Fibroblast of lung (primary cell): ENCODE results near the gene TFF1.

ENCODE experiments used
- EZH2 ChIP-seq: IDR thresholded peaks from 2 replicates; pipeline ENCODE4 v1.5.1; 2012; ENCODE audit warnings: low read length, control low read depth, mild to moderate bottlenecking; ENCODE audit errors: missing control alignments
- TF ChIP-seq, protein P1 (sequence below), 2 donors: IDR thresholded peaks in 1 of 2; conservative IDR thresholded peaks in 1 of 2; 1 replicate in 1 of 2; 2 replicates in 1 of 2; pipeline ENCODE4 v1.5.1; 2011 to 2012; ENCODE audit warnings: low read length in 2 of 2, control low read depth in 1 of 2, inconsistent platforms in 1 of 2, low read depth in 1 of 2, mild to moderate bottlenecking in 1 of 2

DNA sequence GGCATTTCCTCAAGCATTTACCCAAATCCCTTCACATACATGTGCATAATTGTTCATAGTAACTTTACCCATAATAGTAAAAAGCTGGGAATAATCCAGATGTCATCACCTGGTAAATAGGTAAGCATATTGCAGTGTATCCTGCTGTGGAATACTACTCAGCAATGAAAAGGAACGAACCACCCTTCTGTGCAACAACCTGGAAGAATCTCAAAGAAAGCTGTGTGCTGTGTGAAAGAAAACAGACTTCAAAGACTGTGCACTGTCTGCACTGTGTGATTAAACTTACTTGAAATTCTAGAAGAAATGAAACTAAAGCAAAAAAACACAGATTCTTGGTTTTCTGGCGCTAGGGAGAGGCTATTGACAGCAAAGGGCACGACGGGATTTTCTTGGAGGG lies 29.1 kb downstream of the TFF1 start:
- TF ChIP-seq, protein P1, sequence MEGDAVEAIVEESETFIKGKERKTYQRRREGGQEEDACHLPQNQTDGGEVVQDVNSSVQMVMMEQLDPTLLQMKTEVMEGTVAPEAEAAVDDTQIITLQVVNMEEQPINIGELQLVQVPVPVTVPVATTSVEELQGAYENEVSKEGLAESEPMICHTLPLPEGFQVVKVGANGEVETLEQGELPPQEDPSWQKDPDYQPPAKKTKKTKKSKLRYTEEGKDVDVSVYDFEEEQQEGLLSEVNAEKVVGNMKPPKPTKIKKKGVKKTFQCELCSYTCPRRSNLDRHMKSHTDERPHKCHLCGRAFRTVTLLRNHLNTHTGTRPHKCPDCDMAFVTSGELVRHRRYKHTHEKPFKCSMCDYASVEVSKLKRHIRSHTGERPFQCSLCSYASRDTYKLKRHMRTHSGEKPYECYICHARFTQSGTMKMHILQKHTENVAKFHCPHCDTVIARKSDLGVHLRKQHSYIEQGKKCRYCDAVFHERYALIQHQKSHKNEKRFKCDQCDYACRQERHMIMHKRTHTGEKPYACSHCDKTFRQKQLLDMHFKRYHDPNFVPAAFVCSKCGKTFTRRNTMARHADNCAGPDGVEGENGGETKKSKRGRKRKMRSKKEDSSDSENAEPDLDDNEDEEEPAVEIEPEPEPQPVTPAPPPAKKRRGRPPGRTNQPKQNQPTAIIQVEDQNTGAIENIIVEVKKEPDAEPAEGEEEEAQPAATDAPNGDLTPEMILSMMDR (conservative IDR thresholded peaks at IDR 0.05 in 1 of 2, IDR thresholded peaks at IDR 0.05 in 1 of 2; ENCODE audit: low read depth in 1 of 2, low read length in 2 of 2), result no peak
- no peak for TF ChIP-seq EZH2
